SK-N-SH (cell line): ENCODE results near the gene MAPK14. TPM values are rescaled to one million over a fixed set of nuclear protein-coding genes. Genes with fewer than 3 reads are reported as not detected.

Source experiments
- CHD2 ChIP-seq: fragments of 150-350 bp; IDR thresholded peaks from 2 replicates; pipeline ENCODE4 v1.6.1; 2018; ENCODE audit warnings: low read length; ENCODE audit not compliant: partially characterized antibody
- CTCF ChIP-seq: fragments of 200-600 bp; sonication (generic); IDR thresholded peaks from 2 replicates; pipeline ENCODE4 v1.6.1; 2017; ENCODE audit warnings: antibody characterized with exemption, mild to moderate bottlenecking, moderate library complexity
- FOXJ3 ChIP-seq: sonication (generic); formaldehyde crosslinking; IDR thresholded peaks from 2 replicates; pipeline ENCODE4 v1.5.1; 2020; ENCODE audit warnings: mild to moderate bottlenecking, missing genetic modification reagents
- FOXM1 ChIP-seq: IDR thresholded peaks from 2 replicates; pipeline ENCODE4 v1.4.0; 2012; ENCODE audit warnings: low read depth, mild to moderate bottlenecking
- GATA2 ChIP-seq: sonication (generic); formaldehyde crosslinking; IDR thresholded peaks from 2 replicates; pipeline ENCODE4 v1.5.0; 2020; ENCODE audit warnings: mild to moderate bottlenecking, missing genetic modification reagents
- IRF3 ChIP-seq: fragments of 150-350 bp; IDR thresholded peaks from 2 replicates; pipeline ENCODE4 v1.6.1; 2016; ENCODE audit warnings: mild to moderate bottlenecking, low read depth, low read length
- MAX ChIP-seq: IDR thresholded peaks from 2 replicates; pipeline ENCODE4 v1.4.0; 2012; ENCODE audit warnings: low read depth
- NFIC ChIP-seq: IDR thresholded peaks from 2 replicates; pipeline ENCODE4 v1.4.0; 2012; ENCODE audit warnings: borderline replicate concordance
- PBX3 ChIP-seq: IDR thresholded peaks from 2 replicates; pipeline ENCODE4; 2012
- RAD21 ChIP-seq: IDR thresholded peaks from 2 replicates; pipeline ENCODE4 v1.6.1; 2012; ENCODE audit warnings: mild to moderate bottlenecking, low read length
- RCOR1 ChIP-seq: fragments of 150-350 bp; IDR thresholded peaks from 2 replicates; pipeline ENCODE4 v1.6.1; 2017; ENCODE audit warnings: antibody characterized with exemption, low read length
- REST ChIP-seq: IDR thresholded peaks from 2 replicates; pipeline ENCODE4 v1.6.1; 2012; ENCODE audit warnings: mild to moderate bottlenecking, low read depth, low read length, moderate library complexity
- RFX5 ChIP-seq: IDR thresholded peaks from 2 replicates; pipeline ENCODE4 v1.6.1; 2012; ENCODE audit warnings: mild to moderate bottlenecking, improper control_type of control experiment, low read length
- SIN3A ChIP-seq: IDR thresholded peaks from 2 replicates; pipeline ENCODE4 v1.6.1; 2012; ENCODE audit warnings: low read depth, mild to moderate bottlenecking, low read length, moderate library complexity, borderline replicate concordance
- TCF12 ChIP-seq: IDR thresholded peaks from 2 replicates; pipeline ENCODE4 v1.4.0; 2012
- polyA plus RNA-seq, 3 experiments: library from polyadenylated mRNA; depleted of rRNA; stranded (reverse); fragments of >200 nt; gene quantifications; 2 replicates each; pipeline ENCODE4 v1.2.3, GENCODE V29; 2012

MAPK14 gene
- polyA plus RNA-seq, 1 of the 3 experiments (the other 2 are of a cell fraction) = 19.8 TPM

- TF ChIP-seq REST (no peak), FOXM1 (no peak), RCOR1 (no peak), TCF12 (peak; percentile 47; the same call in 1 of the 2 replicates), NFIC (no peak), PBX3 (peak; percentile 7; the same call in 1 of the 2 replicates), FOXJ3 (CRISPR knock-in tag) (no peak), RFX5 (no peak), CTCF (no peak), SIN3A (no peak), IRF3 (no peak), GATA2 (CRISPR knock-in tag) (no peak), CHD2 (no peak), MAX (peak; percentile 62; the same call in 1 of the 2 replicates), RAD21 (no peak)
These were observed 99.9 kb downstream of the MAPK14 start (continued) for GRCh38 chr6:36127462-36128016.
